Effector memory CD8-positive, alpha-beta T cell (primary cell): ENCODE measurements around the gene BCL7A.

Source experiments
- ATAC-seq: fragments of 150-1000 bp; cut with Tn5 transposase; replicated peaks from 2 replicates; pipeline ENCODE4 v1.10.0; 2021; ENCODE audit warnings: mild to moderate bottlenecking, moderate library complexity
- DNase-seq, 3 experiments: peaks; one replicate each; pipeline ENCODE4 v3.0.0; 2021
- H3K27ac Mint-ChIP-seq, 2 donors: one replicate each; pipeline ENCODE4 v1.8.0; 2022; ENCODE audit warnings: mild to moderate bottlenecking in 2 of 2, mixed read lengths in 2 of 2, moderate library complexity in 2 of 2
- H3K27me3 Mint-ChIP-seq, 2 donors: one replicate each; pipeline ENCODE4 v1.8.0; 2022; ENCODE audit warnings: mixed read lengths in 2 of 2
- H3K36me3 Mint-ChIP-seq: one replicate; pipeline ENCODE4 v1.8.0; 2022; ENCODE audit warnings: mild to moderate bottlenecking, moderate library complexity, mixed read lengths; ENCODE audit not compliant: insufficient read depth
- H3K4me1 Mint-ChIP-seq, 2 donors: one replicate each; pipeline ENCODE4 v1.8.0; 2022; ENCODE audit warnings: low read depth in 2 of 2, mixed read lengths in 2 of 2
- H3K4me3 Mint-ChIP-seq, 2 donors: one replicate each; pipeline ENCODE4 v1.8.0; 2022; ENCODE audit warnings: mild to moderate bottlenecking in 2 of 2, mixed read lengths in 2 of 2, moderate library complexity in 2 of 2
- H3K9me3 Mint-ChIP-seq, 2 donors: one replicate each; pipeline ENCODE4 v1.8.0; 2022; ENCODE audit warnings: mixed read lengths in 2 of 2

Gene BCL7A

DNA sequence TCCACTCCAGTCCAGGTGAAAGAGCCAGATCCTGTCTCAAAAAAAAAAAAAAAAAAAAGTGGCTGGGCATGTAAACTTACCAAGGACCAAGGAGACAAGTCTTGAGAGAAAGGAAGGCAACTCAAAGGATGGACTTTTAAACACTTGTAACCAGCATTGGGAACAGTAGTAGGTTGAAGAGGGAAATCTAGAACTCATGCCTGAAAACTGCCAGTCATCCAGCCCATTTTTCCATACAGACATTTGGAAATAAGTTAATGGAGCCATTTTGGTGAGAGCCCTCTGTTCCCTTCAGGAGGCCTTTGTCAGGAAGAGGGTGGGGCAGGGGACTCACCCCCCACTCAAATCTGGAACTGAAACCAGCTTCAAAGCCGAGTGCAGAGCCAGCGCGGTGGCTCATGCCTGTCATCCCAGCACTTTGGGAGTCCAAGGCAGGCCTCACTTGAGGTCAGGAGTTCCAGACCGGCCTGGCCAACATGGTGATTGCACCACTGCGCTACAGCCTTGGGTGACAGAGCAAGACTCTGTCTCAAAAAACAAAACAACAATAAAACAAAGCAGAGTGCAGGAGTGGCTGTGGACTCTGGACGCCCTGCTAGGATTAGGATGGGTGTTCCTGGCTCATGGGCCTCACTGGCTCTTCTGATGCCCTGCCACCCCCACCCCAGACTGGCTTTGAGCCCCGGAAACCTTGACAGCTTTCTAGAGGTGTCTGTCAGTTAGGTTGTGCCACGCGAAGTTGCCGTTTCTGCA is 55.2 kb downstream of the BCL7A start:
- H3K27ac Mint-ChIP-seq = peak overlapping the region in 1 of 2 donors; percentile 69
- no peaks in the 10 kb centered on the region for H3K27me3 Mint-ChIP-seq
- H3K4me3 Mint-ChIP-seq = peak overlapping the region in 1 of 2 donors; percentile 26
- DNase-seq (no peak), ATAC-seq (no peak)
- no peaks in the 10 kb centered on the region for H3K9me3 Mint-ChIP-seq
- peaks cover 25 to 28% of the 10 kb centered on the region in 2 donors for H3K4me1 Mint-ChIP-seq
- peaks cover 14% of the 10 kb centered on the region for H3K36me3 Mint-ChIP-seq

DNA sequence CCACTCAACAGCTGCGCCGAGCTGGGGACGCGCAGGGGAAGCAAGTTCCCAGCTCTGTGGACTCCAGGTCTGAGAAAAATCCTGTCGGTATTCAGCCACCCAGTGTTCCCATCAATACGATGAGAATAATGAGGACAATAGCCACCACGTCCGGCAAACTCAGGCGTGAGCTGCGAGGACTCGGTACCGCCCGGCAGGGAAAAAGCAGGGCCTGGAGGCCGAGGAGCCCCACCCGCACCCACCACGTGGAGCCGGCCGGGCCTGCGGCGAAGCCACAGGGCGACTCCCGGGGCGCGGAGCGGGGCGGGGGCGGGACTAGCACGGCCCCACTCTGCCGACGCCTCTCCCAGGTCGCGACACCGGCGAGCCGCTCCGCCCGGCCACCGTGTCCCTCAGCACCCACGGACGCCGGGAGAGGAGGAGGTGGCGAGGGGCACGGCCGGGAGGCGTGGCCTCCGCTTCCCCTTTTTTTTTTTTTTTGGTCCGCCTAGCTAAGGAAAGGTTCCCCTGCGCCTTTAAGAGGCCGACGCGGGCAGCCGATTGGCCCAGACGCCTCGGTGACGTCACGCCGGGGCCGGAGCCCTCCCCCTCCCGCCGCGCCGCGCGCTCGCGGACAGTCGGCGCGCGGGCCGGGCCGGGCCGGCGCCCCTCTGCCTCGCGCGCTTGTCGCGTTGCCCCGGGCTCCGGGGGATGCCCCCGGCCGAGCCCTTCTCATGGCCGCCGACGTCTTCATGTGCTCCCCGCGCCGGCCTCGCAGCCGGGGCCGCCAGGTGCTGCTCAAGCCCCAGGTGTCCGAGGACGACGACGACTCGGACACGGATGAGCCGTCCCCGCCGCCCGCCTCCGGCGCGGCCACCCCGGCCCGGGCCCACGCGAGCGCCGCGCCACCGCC is 56.7 kb downstream of the BCL7A start, which contains the start of gene MLXIP:
TSS of gene MLXIP (plus strand) at position 616 of the 892 bp plus-strand sequence. CDS start at position 714, 98 bp downstream.
- no peaks in the 10 kb centered on the region for H3K27me3 Mint-ChIP-seq
- peak within 1 kb of the TSS; percentile 89 to 92 for H3K27ac Mint-ChIP-seq
- H3K9me3 Mint-ChIP-seq = no peaks in the 10 kb centered on the region
- peak; percentile 81 to 85 (median 82) for DNase-seq
- peak within 1 kb of the TSS; percentile 94 to 95 for H3K4me3 Mint-ChIP-seq
- peaks cover 37 to 43% of the 10 kb centered on the region in 2 donors for H3K4me1 Mint-ChIP-seq
- H3K36me3 Mint-ChIP-seq = peaks cover 15% of the 10 kb centered on the region
- ATAC-seq = peak; percentile 83

DNA sequence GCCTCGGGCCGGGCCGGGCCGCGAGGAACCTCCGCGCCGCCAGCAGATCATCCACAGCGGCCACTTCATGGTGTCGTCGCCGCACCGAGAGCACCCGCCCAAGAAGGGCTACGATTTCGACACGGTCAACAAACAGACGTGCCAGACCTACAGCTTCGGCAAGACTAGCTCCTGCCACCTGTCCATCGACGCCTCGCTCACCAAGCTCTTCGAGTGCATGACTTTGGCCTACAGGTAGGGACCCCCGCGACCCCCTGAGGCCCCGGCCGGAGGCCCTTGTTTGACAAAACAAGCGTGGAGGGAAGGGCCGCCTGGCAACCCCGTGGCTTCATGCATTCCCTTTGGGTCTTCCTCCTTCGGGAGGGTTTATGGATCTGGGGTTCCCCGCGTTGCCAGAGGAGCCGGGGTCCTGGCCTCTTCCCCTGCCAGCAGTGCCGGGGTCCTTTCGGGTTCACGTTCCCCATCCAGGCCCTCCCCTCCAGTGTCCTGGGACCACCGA is 57.4 kb downstream of the BCL7A start:
- H3K9me3 Mint-ChIP-seq = no peaks in the 10 kb centered on the region
- H3K27ac Mint-ChIP-seq = peak overlapping the region; percentile 89 to 92
- H3K4me1 Mint-ChIP-seq = peaks cover 42 to 50% of the 10 kb centered on the region in 2 donors
- DNase-seq (no peak), ATAC-seq (peak; percentile 21)
- H3K4me3 Mint-ChIP-seq = peak overlapping the region; percentile 94 to 95
- H3K27me3 Mint-ChIP-seq = no peaks in the 10 kb centered on the region
- H3K36me3 Mint-ChIP-seq = peaks cover 19% of the 10 kb centered on the region

GRCh38 chr12:122079532-122080081 is 57.9 kb downstream of the BCL7A start:
- H3K27ac Mint-ChIP-seq = peak overlapping the region; percentile 89 to 92
- H3K4me1 Mint-ChIP-seq = peaks cover 42 to 51% of the 10 kb centered on the region in 2 donors
- ATAC-seq = no peak
- H3K4me3 Mint-ChIP-seq = peak overlapping the region; percentile 94 to 95
- no peaks in the 10 kb centered on the region for H3K27me3 Mint-ChIP-seq
- peaks cover 22% of the 10 kb centered on the region for H3K36me3 Mint-ChIP-seq
- no peak for DNase-seq
- H3K9me3 Mint-ChIP-seq = no peaks in the 10 kb centered on the region

DNA sequence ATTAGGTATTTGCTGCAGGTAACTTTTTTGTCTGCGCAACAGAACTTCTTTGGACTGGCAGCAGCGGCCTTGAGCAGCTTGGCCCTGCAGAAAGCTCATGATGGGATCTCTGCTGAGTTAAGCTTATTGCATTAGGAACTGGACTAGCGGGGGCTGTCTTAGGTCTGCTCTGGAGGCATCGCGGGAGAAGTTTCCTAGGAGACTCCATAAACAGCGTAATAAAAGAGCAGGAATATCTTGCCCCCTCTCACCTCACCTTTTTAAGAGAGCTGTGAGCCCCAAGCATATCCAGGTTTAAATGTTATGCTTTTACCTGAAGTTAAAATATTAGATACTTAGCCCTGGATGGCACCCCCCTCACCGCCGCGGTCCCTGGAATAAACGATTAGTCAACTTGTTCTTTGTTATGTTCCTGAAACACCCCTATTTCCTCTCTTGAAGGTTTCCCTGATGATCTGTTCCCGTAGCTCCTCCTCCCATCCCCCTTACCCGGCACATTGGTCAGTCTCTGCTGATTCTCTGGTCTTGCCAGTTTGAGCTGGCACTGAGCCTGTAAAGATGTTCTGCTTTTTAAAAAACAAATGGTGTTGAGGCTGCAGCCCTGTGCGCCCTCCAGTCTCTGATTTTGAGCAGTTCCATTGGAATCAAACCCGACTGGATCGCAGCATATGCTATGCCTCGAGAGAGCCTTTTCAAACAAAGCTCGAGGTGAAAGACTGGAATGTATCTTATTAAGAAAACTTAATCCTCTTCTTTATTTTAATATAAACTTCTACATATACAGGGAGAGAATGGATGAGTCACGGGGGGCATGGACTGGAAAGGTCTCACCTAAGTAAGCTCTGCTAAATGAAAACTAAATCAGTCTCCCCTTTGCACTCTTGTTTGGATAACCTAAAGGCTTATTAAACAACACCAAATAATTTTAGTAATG is 58.7 kb downstream of the BCL7A start:
- Mint-ChIP-seq H3K36me3 (peaks cover 29% of the 10 kb centered on the region), H3K27ac (peak overlapping the region; percentile 89 to 92), H3K27me3 (no peaks in the 10 kb centered on the region), H3K9me3 (no peaks in the 10 kb centered on the region), H3K4me1 (peaks cover 42 to 53% of the 10 kb centered on the region in 2 donors), H3K4me3 (peak overlapping the region; percentile 94 to 95)
- no peak for ATAC-seq
- DNase-seq = no peak

DNA sequence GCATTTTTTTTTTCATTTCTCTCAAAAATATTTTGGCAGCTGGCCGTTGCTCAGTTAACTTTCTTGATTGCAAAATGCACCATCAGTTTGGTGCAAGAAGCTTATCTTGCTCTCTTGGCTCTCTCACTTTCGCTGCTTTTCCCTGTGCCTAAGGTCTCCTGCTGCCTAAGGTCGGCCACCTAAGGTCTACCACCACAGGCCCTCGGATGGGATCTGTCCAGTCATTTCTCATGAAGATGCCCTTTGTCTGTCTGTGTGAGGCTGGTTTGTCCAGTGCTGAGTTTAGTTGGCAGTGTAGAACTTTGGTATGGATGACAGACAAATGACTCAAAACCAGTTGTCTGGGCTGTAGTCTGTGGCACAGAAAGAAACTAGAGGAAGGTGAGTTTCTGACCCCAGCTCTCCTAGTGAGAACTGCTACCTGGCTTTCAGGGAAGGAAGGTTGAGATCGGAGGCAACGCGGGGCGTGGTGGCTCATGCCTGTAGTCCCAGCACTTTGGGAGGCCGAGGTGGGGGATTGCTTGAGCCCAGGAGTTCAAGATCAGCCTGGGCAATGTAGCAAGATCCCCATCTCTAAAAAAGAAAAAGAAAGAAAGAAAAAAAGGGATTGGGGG is 59.5 kb downstream of the BCL7A start:
- Mint-ChIP-seq H3K27me3 (no peaks in the 10 kb centered on the region), H3K27ac (peak overlapping the region; percentile 89 to 92), H3K9me3 (no peaks in the 10 kb centered on the region), H3K36me3 (peaks cover 29% of the 10 kb centered on the region), H3K4me3 (peak overlapping the region; percentile 94 to 95), H3K4me1 (peaks cover 50 to 61% of the 10 kb centered on the region in 2 donors)
- DNase-seq (no peak), ATAC-seq (no peak)

DNA sequence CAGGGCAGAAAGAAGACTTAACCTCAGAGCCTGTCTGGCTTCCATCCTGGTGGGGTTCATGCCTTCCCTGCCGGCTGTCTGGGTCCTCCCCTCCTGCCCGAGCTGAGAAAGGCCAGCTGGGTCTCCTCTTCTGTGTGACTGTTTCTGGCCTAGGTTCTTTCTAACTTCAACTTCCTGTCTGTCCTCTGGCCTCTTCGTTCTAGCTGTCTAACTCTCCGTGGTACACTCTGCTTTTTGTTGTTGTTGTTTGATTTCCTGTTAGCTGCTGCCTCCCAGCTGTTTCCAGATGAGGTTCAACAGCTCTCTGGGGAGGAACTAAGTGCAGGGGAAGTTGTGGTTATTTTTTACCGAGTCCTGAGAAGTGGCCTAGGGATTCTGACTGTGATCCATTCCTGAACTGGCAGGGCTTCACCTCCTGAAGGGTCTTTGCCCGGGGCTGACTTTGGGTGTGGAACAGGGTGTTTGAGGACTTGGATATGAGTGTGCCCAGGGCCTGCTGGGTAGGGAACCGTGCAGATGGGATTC is 60.1 kb downstream of the BCL7A start:
- peak; percentile 17 to 38 (median 24) for DNase-seq
- peaks cover 55 to 66% of the 10 kb centered on the region in 2 donors for H3K4me1 Mint-ChIP-seq
- peak; percentile 29 for ATAC-seq
- H3K36me3 Mint-ChIP-seq = peaks cover 29% of the 10 kb centered on the region
- no peaks in the 10 kb centered on the region for H3K9me3 Mint-ChIP-seq
- peak overlapping the region; percentile 94 to 95 for H3K4me3 Mint-ChIP-seq
- no peaks in the 10 kb centered on the region for H3K27me3 Mint-ChIP-seq
- peak overlapping the region; percentile 89 to 92 for H3K27ac Mint-ChIP-seq

GRCh38 chr12:122082621-122083356 is 61.1 kb downstream of the BCL7A start:
- peak overlapping the region; percentile 94 to 95 for H3K4me3 Mint-ChIP-seq
- ATAC-seq (no peak), DNase-seq (no peak)
- peak overlapping the region in 1 of 2 donors; percentile 89 for H3K27ac Mint-ChIP-seq
- H3K4me1 Mint-ChIP-seq = peaks cover 65 to 76% of the 10 kb centered on the region in 2 donors
- no peaks in the 10 kb centered on the region for H3K9me3 Mint-ChIP-seq
- peaks cover 29% of the 10 kb centered on the region for H3K36me3 Mint-ChIP-seq
- H3K27me3 Mint-ChIP-seq = no peaks in the 10 kb centered on the region

DNA sequence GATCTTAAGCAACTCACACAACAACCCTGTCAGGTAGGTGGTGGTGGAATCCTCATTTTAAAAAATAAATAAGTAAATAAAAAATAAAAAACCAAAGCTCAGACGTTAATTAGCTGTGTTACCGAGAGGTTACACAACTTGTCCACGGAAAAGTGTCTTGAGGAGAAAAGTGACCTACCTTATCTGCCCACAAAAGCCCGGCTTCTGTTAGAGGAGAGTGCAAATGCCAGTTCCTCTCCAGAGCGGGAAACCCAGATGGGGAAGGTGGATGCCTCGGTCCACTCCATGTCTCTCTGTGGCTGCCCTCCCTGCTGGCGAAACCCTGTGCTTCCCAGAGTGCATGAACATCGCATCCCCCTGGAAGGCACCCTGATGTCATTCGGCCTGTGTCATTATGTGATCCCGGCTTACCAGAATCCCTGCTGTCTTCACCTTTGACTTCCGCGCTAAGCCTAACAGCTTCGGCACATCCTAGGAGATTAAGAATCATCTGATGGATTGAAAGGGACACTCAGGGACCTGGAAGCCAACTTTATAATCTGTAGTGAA is 63.2 kb downstream of the BCL7A start:
- Mint-ChIP-seq H3K36me3 (peaks cover 17% of the 10 kb centered on the region), H3K4me1 (peaks cover 68 to 74% of the 10 kb centered on the region in 2 donors), H3K9me3 (no peaks in the 10 kb centered on the region), H3K4me3 (peak overlapping the region in 1 of 2 donors; percentile 64), H3K27me3 (no peaks in the 10 kb centered on the region), H3K27ac (peak overlapping the region in 1 of 2 donors; percentile 90)
- no peak for ATAC-seq
- DNase-seq = no peak

DNA sequence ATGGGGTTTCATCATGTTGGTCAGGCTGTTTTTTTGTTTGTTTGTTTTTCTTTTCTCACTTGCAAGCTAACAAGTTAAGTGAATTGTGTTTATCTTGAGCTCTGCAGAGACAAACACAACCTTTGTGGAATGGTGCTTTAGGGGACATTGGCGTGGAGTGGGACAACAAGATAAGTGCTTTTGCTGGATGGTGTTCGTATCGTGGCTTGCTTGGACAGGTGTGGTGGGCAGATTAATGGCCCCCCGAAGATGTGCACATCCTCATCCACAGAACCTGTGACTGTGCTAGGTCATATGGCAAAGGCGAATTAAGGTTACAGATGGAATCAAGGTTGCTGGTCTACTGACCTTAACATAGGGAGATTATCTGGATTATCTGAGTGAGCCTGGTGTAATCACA is 63.9 kb downstream of the BCL7A start:
- H3K27ac Mint-ChIP-seq = peak overlapping the region; percentile 83 to 90
- DNase-seq (no peak), ATAC-seq (no peak)
- no peaks in the 10 kb centered on the region for H3K9me3 Mint-ChIP-seq
- H3K27me3 Mint-ChIP-seq = no peaks in the 10 kb centered on the region
- peaks cover 62 to 71% of the 10 kb centered on the region in 2 donors for H3K4me1 Mint-ChIP-seq
- H3K4me3 Mint-ChIP-seq = peak overlapping the region; percentile 46 to 64
- peaks cover 17% of the 10 kb centered on the region for H3K36me3 Mint-ChIP-seq

DNA sequence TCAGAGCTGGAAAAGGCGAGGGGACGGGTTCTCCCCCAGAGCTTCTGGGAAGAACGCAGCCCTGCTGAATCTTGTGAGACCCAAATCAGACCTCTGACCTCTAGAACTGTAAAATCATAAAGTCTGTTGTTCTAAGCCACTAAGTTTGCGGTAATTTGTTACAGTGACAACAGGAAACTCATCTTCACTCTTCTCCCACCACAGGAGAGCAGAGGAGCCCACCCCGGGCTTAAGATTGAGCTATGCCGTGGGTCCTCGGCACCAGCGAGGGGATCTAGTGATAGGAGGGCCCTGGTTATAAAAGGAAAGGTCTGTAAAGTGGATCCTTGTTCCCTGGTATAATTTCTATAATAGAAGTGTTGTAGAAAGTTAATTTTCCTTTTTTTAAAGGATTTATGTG is 64.4 kb downstream of the BCL7A start:
- Mint-ChIP-seq H3K9me3 (no peaks in the 10 kb centered on the region), H3K27ac (peak overlapping the region; percentile 83 to 90), H3K27me3 (no peaks in the 10 kb centered on the region), H3K4me1 (peaks cover 60 to 69% of the 10 kb centered on the region in 2 donors), H3K36me3 (peaks cover 17% of the 10 kb centered on the region), H3K4me3 (peak overlapping the region; percentile 46 to 64)
- DNase-seq (no peak), ATAC-seq (peak; percentile 23)
